Measurements from ENCODE around the gene CRABP1. TPM values are rescaled to one million over a fixed set of nuclear protein-coding genes. Genes with fewer than 3 reads are reported as not detected.

Gene CRABP1
- total RNA-seq = not detected
- 0 reads per million in 2 donors for total RNA-seq

GRCh38 chr15:78340231-78341056 lies at the start of gene CRABP1:
CRABP1 (plus strand) TSS chr15:78340353; CDS start chr15:78340429, 76 bp downstream.
- H3K4me3 Mint-ChIP-seq = no peak within 1 kb of the TSS
- no peak for DNase-seq
- H3K36me3 Mint-ChIP-seq (ENCODE audit: low read depth) = peaks cover 5% of the 10 kb centered on the region
- H3K9me3 ChIP-seq (ENCODE audit: control insufficient read depth, low read length, poor library complexity, severe bottlenecking) = no peaks in the 10 kb centered on the region
- ATAC-seq = no peak
- peaks cover 2% of the 10 kb centered on the region for H3K4me1 Mint-ChIP-seq
- no peak within 1 kb of the TSS for H3K27ac Mint-ChIP-seq
- H3K27me3 Mint-ChIP-seq = peaks cover 48% of the 10 kb centered on the region

DNA sequence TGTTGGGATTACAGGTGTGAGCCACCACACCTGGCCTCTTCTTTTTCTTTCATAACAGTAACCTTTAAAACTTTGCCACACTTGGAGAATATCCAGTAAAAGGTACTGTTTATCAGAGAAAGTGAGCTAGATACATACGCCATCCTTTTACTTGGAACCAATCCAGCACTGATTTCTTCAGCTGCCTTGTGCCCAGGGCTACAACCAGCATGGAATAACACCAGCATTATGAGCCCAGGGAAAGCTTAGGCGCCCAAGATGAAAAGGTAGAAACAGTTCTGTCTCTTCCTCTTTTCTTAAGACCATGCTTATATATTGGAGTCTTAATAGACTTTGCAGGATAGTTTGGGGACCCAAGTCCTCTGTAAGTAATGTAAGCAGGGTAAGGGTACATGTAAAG lies 49.1 kb upstream of the CRABP1 start:
- no peaks in the 10 kb centered on the region for H3K9me3 ChIP-seq (ENCODE audit: control insufficient read depth, low read length, poor library complexity, severe bottlenecking)
- Mint-ChIP-seq H3K27ac (peak overlapping the region; percentile 34), H3K4me1 (peaks cover 6% of the 10 kb centered on the region), H3K36me3 (ENCODE audit: low read depth) (peaks cover 10% of the 10 kb centered on the region), H3K27me3 (no peaks in the 10 kb centered on the region), H3K4me3 (no peak overlapping the region)
- no peak for ATAC-seq
- DNase-seq = no peak

DNA sequence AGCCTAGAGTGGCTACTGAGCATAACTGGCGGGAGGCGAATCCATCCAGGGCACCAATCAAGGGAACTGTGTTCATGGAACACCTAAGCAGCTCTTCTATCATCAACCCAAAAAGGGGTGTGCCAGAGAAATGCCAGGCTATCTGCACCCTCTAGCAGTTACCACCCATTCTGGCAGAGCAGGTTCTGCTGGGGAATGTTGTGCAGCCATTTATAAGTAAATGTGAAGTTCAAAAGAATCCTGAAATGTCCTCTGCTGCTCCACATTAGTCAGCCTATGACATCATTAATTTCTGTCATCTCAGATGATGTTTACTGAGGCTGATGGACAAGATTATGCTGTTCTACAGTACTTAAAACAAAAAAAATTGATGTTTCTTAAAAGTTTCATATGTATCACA lies 48.5 kb upstream of the CRABP1 start:
- ATAC-seq = no peak
- Mint-ChIP-seq H3K4me3 (no peak overlapping the region), H3K36me3 (ENCODE audit: low read depth) (peaks cover 8% of the 10 kb centered on the region), H3K27me3 (no peaks in the 10 kb centered on the region), H3K27ac (no peak overlapping the region), H3K4me1 (peaks cover 3% of the 10 kb centered on the region)
- DNase-seq = no peak
- H3K9me3 ChIP-seq (ENCODE audit: control insufficient read depth, low read length, poor library complexity, severe bottlenecking) = no peaks in the 10 kb centered on the region

DNA sequence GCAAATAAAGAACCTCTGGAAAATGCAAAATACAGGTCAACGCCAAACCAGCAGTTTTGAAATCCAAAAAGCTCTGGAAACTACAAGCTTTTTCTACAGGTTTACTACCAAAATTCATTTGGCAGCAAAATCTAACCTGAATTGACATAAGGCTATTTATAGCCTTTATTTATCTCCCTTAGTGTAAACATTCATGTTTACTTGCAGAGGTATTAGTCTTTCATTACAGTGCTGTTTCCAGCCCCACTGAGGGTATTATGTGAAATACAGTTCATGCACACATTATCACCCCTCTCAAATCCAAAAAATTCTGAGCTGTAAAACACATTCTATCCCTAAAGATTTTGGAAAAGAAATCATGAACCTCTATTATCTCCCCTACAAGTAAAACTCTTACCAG lies 47.9 kb upstream of the CRABP1 start:
- Mint-ChIP-seq H3K36me3 (ENCODE audit: low read depth) (peaks cover 7% of the 10 kb centered on the region), H3K27ac (no peak overlapping the region), H3K27me3 (no peaks in the 10 kb centered on the region), H3K4me3 (no peak overlapping the region), H3K4me1 (peaks cover 2% of the 10 kb centered on the region)
- DNase-seq (no peak), ATAC-seq (no peak)
- H3K9me3 ChIP-seq (ENCODE audit: control insufficient read depth, low read length, poor library complexity, severe bottlenecking) = no peaks in the 10 kb centered on the region

DNA sequence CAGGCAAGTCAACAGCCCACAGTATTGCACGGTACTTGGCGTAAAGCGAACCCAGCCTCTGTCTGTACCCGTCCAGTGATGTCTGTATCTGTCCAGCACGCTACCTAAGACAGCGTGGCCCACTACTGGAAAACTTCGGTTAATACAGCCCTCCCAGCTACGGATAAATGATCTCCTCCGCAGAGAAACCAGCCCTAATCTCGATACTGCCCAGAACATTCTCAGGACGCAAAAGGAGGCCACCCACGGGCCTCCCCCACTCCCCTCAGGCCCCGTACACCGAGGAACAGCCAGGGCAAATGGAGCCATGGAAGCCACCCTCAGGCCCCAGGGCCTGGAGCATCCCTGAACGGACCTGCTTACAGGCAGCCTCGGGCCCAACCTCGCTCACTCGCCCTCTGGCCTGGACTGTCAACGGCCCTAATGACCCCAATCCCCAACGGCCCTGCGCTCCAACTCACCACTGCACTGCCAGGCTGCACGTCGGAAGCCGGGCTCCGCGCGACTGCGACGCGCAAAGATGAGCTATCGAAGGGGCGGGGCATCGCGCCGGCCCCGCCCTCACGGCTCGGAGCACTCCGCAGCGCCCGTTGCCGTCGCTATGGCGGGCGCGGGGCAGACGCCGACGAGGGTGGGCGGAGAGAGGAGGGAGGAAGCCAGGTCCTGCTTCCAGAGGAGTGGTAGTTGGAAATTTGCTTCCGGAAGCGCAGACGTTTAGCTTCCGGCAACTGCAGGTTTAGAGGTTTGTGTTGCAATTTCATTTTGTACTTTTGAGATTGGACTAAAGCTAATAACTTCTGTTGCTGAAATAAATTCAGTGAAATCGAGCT lies 40.8 kb upstream of the CRABP1 start, which contains the start of gene SKIC8:
Gene SKIC8, minus strand, starts transcription at position 509 of the 830 bp plus-strand sequence. CDS start 3,923 bp downstream, outside the sequence.
- peak within 1 kb of the TSS; percentile 96 for H3K27ac Mint-ChIP-seq
- H3K36me3 Mint-ChIP-seq (ENCODE audit: low read depth) = no peaks in the 10 kb centered on the region

GRCh38 chr15:78301326-78301725 lies 38.8 kb upstream of the CRABP1 start:
- Mint-ChIP-seq H3K36me3 (ENCODE audit: low read depth) (no peaks in the 10 kb centered on the region), H3K27ac (no peak overlapping the region), H3K4me3 (peak overlapping the region; percentile 66), H3K27me3 (peaks cover 14% of the 10 kb centered on the region), H3K4me1 (peaks cover 9% of the 10 kb centered on the region)
- H3K9me3 ChIP-seq (ENCODE audit: control insufficient read depth, low read length, poor library complexity, severe bottlenecking) = no peaks in the 10 kb centered on the region
- ATAC-seq (no peak), DNase-seq (no peak)

More for the DNA sequence above, 40.8 kb upstream of the CRABP1 start, which contains the start of gene SKIC8:
- ATAC-seq = peak; percentile 97
- peak; percentile 81 to 89 (median 88) for DNase-seq
- Mint-ChIP-seq H3K4me3 (peak within 1 kb of the TSS; percentile 96), H3K27me3 (peaks cover 4% of the 10 kb centered on the region), H3K4me1 (peaks cover 9% of the 10 kb centered on the region)
- no peaks in the 10 kb centered on the region for H3K9me3 ChIP-seq (ENCODE audit: control insufficient read depth, low read length, poor library complexity, severe bottlenecking)

- H3K36me3 Mint-ChIP-seq (ENCODE audit: low read depth) = no peaks in the 10 kb centered on the region
- DNase-seq (no peak), ATAC-seq (no peak)
- no peak overlapping the region for H3K4me3 Mint-ChIP-seq
- no peak overlapping the region for H3K27ac Mint-ChIP-seq
- no peaks in the 10 kb centered on the region for H3K9me3 ChIP-seq (ENCODE audit: control insufficient read depth, low read length, poor library complexity, severe bottlenecking)
- peaks cover 9% of the 10 kb centered on the region for H3K4me1 Mint-ChIP-seq
- H3K27me3 Mint-ChIP-seq = peaks cover 15% of the 10 kb centered on the region
These were observed 38.3 kb upstream of the CRABP1 start for GRCh38 chr15:78301828-78302227.

DNA sequence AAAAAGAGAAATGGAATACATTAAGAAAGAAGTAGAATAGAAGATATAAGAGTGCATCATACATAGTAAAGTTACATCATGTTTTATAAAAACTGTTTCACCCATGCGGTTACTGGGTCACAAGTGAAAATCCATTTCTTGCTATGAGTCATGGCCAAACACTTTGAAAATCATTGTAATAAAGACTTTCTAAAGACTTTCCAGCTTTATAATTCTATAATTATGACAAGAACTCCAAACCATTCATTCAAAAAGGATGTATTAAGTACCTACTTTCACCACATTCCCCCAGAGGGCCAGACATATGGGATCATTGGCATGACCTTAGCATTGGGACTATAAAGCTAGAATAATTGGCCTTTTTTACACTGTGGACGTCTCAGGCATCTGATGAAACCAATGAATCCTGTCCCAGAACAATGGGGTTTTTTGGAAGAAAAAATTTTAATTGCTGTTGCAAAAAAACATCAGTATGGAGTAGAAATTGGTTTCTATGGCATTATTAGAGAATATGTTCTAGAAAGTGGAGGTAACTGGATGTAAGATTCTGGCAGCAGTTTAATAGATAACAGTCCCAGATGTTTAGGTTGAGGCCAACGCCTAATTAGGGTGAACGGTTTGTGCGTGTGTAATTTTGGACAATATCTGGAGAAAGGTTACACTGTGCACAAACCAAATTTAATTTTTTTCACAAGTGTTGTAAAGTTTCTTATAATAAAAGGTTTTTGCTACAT lies 37.4 kb upstream of the CRABP1 start:
- H3K27ac Mint-ChIP-seq = no peak overlapping the region
- H3K36me3 Mint-ChIP-seq (ENCODE audit: low read depth) = no peaks in the 10 kb centered on the region
- no peak for ATAC-seq
- DNase-seq = no peak
- no peak overlapping the region for H3K4me3 Mint-ChIP-seq
- peaks cover 18% of the 10 kb centered on the region for H3K27me3 Mint-ChIP-seq
- H3K4me1 Mint-ChIP-seq = peaks cover 9% of the 10 kb centered on the region
- no peaks in the 10 kb centered on the region for H3K9me3 ChIP-seq (ENCODE audit: control insufficient read depth, low read length, poor library complexity, severe bottlenecking)

DNA sequence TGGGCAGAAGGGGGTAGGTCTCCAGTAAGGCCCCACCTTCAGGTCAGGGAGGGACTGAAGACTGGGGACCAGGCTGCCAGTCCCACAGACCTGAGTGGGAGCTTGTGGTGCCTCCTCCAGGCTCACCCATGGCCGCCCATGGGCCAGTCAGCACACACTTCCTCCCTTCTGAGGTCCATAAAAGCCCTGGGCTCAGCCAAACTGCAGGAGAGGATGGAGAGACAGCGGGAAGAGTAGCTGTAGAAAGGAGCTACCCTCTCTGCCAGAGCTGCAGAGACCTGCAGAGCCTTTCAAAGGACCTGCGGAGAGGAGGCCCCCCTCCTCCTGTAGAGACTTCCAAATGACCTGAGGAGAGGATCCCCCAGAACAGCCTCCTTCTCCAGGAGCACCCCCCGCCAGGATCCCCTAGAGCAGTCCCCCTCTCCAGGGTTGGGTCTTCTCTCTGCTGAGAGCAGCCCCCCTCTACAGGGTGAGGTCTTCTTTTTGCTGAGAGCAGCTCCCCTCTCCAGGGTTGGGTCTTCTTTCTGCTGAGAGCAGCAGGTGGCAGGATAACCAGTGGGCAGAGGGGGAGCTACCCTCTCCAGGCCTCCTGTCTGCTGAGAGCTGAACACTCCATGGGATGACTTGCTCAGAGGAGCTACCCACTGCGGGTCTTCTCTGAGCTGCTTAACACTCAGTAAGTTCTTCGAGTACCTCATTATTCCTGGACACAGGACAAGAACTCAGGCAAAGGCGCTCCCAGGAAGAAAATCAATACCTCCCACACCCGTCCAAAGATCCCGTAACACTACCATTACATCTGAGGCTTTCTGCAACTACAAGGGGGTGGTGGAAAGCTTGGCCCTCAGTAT lies 35.7 kb upstream of the CRABP1 start:
- Mint-ChIP-seq H3K36me3 (ENCODE audit: low read depth) (no peaks in the 10 kb centered on the region), H3K4me1 (peaks cover 3% of the 10 kb centered on the region), H3K27me3 (peaks cover 30% of the 10 kb centered on the region), H3K27ac (no peak overlapping the region), H3K4me3 (no peak overlapping the region)
- H3K9me3 ChIP-seq (ENCODE audit: control insufficient read depth, low read length, poor library complexity, severe bottlenecking) = no peaks in the 10 kb centered on the region
- ATAC-seq = no peak
- DNase-seq = no peak

GRCh38 chr15:78306176-78306774 lies 33.9 kb upstream of the CRABP1 start:
- no peak overlapping the region for H3K27ac Mint-ChIP-seq
- H3K4me3 Mint-ChIP-seq = no peak overlapping the region
- H3K36me3 Mint-ChIP-seq (ENCODE audit: low read depth) = no peaks in the 10 kb centered on the region
- no peaks in the 10 kb centered on the region for H3K4me1 Mint-ChIP-seq
- no peaks in the 10 kb centered on the region for H3K9me3 ChIP-seq (ENCODE audit: control insufficient read depth, low read length, poor library complexity, severe bottlenecking)
- ATAC-seq (no peak), DNase-seq (no peak)
- H3K27me3 Mint-ChIP-seq = peaks cover 33% of the 10 kb centered on the region

- Mint-ChIP-seq H3K4me3 (no peak overlapping the region), H3K36me3 (ENCODE audit: low read depth) (peaks cover 3% of the 10 kb centered on the region), H3K27ac (no peak overlapping the region), H3K27me3 (peaks cover 41% of the 10 kb centered on the region), H3K4me1 (no peaks in the 10 kb centered on the region)
- no peaks in the 10 kb centered on the region for H3K9me3 ChIP-seq (ENCODE audit: control insufficient read depth, low read length, poor library complexity, severe bottlenecking)
- DNase-seq (no peak), ATAC-seq (no peak)
These were observed 32.2 kb upstream of the CRABP1 start for GRCh38 chr15:78307976-78308375.

Data from T-helper 17 cell (primary cell).